ENCODE measurements around the gene SLC36A4.

DNA sequence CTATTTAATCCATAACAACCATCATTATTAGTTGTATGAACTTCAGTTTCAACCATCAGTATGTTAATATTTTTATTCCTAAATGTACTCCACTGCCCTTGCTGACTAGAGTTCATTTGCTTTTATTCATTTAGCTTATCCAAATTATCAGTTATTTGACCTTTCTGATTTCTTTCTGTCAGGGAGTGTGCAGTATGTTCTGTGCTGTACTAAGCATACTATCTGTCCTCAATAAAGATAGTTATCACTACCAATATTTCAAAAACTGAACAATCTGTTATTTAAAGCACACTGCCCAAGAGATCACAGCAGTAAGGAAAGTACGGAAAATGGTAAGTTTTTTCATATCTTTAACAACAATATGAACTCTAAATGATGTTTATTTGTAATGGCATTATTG is 8.3 kb downstream of the SLC36A4 start:
- no peak for TF ChIP-seq POLR2A (IDR thresholded peaks at IDR 0.05)
- TF ChIP-seq, protein P1, sequence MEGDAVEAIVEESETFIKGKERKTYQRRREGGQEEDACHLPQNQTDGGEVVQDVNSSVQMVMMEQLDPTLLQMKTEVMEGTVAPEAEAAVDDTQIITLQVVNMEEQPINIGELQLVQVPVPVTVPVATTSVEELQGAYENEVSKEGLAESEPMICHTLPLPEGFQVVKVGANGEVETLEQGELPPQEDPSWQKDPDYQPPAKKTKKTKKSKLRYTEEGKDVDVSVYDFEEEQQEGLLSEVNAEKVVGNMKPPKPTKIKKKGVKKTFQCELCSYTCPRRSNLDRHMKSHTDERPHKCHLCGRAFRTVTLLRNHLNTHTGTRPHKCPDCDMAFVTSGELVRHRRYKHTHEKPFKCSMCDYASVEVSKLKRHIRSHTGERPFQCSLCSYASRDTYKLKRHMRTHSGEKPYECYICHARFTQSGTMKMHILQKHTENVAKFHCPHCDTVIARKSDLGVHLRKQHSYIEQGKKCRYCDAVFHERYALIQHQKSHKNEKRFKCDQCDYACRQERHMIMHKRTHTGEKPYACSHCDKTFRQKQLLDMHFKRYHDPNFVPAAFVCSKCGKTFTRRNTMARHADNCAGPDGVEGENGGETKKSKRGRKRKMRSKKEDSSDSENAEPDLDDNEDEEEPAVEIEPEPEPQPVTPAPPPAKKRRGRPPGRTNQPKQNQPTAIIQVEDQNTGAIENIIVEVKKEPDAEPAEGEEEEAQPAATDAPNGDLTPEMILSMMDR (IDR thresholded peaks at IDR 0.05 in 4 of 5, conservative IDR thresholded peaks at IDR 0.05 in 1 of 5) = no peak
